Fibroblast of pulmonary artery (primary cell): ENCODE measurements around the gene IL17RB.

ENCODE experiments used
- DNase-seq: peaks from one replicate; pipeline ENCODE4 v3.0.0-alpha.2; 2010; ENCODE audit warnings: low read depth
- H3K4me3 ChIP-seq: replicated peaks from 2 replicates; pipeline ENCODE4 v1.5.1; 2011; ENCODE audit warnings: low read depth, mild to moderate bottlenecking, control low read depth, low read length, moderate library complexity
- TF ChIP-seq, protein P1 (sequence below): IDR thresholded peaks from 2 replicates; pipeline ENCODE4 v1.5.1; 2011; ENCODE audit warnings: mild to moderate bottlenecking, control low read depth, low read length, inconsistent platforms; ENCODE audit errors: missing control alignments

Gene IL17RB

DNA sequence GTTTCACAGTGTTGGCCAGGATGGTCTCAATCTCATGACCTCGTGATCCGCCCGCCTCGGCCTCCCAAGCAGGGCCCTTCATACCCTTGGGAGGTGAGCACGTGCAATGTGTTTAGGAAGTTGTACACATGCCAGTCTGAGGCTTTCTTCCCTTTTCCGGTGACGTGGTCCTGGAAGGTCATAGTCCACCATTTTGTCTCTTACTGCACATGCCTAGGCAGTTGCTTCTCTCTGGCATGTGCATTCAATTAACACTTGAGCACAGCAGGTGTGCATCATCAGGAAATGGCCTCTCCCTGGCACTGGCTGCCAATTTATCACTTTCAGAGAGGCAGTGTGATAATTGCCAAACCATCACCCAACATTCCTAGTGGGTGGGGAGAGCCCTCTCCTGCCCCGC, 67.0 kb downstream of the IL17RB start:
- no peak overlapping the region for H3K4me3 ChIP-seq
- DNase-seq = no peak
- TF ChIP-seq, protein P1, sequence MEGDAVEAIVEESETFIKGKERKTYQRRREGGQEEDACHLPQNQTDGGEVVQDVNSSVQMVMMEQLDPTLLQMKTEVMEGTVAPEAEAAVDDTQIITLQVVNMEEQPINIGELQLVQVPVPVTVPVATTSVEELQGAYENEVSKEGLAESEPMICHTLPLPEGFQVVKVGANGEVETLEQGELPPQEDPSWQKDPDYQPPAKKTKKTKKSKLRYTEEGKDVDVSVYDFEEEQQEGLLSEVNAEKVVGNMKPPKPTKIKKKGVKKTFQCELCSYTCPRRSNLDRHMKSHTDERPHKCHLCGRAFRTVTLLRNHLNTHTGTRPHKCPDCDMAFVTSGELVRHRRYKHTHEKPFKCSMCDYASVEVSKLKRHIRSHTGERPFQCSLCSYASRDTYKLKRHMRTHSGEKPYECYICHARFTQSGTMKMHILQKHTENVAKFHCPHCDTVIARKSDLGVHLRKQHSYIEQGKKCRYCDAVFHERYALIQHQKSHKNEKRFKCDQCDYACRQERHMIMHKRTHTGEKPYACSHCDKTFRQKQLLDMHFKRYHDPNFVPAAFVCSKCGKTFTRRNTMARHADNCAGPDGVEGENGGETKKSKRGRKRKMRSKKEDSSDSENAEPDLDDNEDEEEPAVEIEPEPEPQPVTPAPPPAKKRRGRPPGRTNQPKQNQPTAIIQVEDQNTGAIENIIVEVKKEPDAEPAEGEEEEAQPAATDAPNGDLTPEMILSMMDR = no peak
